Osteocyte (in vitro differentiated cells): ENCODE measurements around the gene BCL2A1. TPM values are rescaled to one million over a fixed set of nuclear protein-coding genes. Genes with fewer than 3 reads are reported as not detected.

Source experiments
- DNase-seq: peaks from one replicate; pipeline ENCODE4 v3.0.0; 2021; ENCODE audit warnings: mixed read lengths; ENCODE audit not compliant: unreplicated experiment; ENCODE audit errors: extremely low spot score
- H3K27ac Mint-ChIP-seq: one replicate; pipeline ENCODE4 v1.8.0; 2021; ENCODE audit warnings: mild to moderate bottlenecking, mixed read lengths; ENCODE audit not compliant: unreplicated experiment
- H3K27me3 Mint-ChIP-seq: one replicate; pipeline ENCODE4 v1.8.0; 2021; ENCODE audit warnings: mixed read lengths; ENCODE audit not compliant: unreplicated experiment
- H3K36me3 Mint-ChIP-seq: one replicate; pipeline ENCODE4 v1.8.0; 2021; ENCODE audit warnings: mixed read lengths; ENCODE audit not compliant: unreplicated experiment
- H3K4me1 Mint-ChIP-seq: one replicate; pipeline ENCODE4 v1.8.0; 2021; ENCODE audit warnings: mixed read lengths; ENCODE audit not compliant: unreplicated experiment
- H3K4me3 Mint-ChIP-seq: one replicate; pipeline ENCODE4 v1.8.0; 2021; ENCODE audit warnings: mild to moderate bottlenecking, moderate library complexity, mixed read lengths; ENCODE audit not compliant: unreplicated experiment
- H3K9me3 Mint-ChIP-seq: one replicate; pipeline ENCODE4 v1.8.0; 2021; ENCODE audit warnings: mixed read lengths; ENCODE audit not compliant: unreplicated experiment
- total RNA-seq: library from RNA; stranded (reverse); gene quantifications from 2 replicates; pipeline ENCODE4 v1.2.1, GENCODE V29; 2021
- TF ChIP-seq, protein P1 (sequence below): fragments of 200-600 bp; sonication (generic); IDR thresholded peaks from 2 replicates; pipeline ENCODE4 v1.5.0; 2021; ENCODE audit warnings: antibody characterized with exemption, mild to moderate bottlenecking, moderate library complexity

Gene BCL2A1
- total RNA-seq, 1 donor from 2014 or later, result not detected

DNA sequence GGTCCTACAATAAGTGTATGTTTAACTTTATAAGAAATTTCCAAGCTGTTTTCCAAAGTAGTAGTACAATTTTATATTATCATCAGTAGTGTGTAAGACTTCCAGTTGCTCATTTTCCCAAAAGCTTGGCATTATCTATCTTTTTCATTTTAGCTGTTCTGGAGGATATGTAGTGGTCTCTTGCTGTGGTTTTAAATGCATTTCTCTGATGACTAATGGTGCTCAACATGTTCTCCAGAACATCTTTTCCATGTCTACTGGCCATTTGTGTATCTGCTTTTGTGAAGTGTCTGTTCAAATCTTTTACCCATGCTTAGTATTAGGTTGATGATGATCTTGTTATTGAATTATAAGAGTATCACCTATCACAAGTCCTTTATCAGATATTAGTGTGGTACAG lies 13.3 kb downstream of the BCL2A1 start:
- TF ChIP-seq, protein P1, sequence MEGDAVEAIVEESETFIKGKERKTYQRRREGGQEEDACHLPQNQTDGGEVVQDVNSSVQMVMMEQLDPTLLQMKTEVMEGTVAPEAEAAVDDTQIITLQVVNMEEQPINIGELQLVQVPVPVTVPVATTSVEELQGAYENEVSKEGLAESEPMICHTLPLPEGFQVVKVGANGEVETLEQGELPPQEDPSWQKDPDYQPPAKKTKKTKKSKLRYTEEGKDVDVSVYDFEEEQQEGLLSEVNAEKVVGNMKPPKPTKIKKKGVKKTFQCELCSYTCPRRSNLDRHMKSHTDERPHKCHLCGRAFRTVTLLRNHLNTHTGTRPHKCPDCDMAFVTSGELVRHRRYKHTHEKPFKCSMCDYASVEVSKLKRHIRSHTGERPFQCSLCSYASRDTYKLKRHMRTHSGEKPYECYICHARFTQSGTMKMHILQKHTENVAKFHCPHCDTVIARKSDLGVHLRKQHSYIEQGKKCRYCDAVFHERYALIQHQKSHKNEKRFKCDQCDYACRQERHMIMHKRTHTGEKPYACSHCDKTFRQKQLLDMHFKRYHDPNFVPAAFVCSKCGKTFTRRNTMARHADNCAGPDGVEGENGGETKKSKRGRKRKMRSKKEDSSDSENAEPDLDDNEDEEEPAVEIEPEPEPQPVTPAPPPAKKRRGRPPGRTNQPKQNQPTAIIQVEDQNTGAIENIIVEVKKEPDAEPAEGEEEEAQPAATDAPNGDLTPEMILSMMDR, result no peak
- Mint-ChIP-seq H3K36me3 (no peaks in the 10 kb centered on the region), H3K4me3 (no peak overlapping the region), H3K4me1 (no peaks in the 10 kb centered on the region), H3K27me3 (peaks cover 6% of the 10 kb centered on the region), H3K9me3 (no peaks in the 10 kb centered on the region), H3K27ac (no peak overlapping the region)
- no peak for DNase-seq

- DNase-seq, result no peak
Measured at GRCh38 chr15:79956354-79956939, 14.5 kb downstream of the BCL2A1 start.

DNA sequence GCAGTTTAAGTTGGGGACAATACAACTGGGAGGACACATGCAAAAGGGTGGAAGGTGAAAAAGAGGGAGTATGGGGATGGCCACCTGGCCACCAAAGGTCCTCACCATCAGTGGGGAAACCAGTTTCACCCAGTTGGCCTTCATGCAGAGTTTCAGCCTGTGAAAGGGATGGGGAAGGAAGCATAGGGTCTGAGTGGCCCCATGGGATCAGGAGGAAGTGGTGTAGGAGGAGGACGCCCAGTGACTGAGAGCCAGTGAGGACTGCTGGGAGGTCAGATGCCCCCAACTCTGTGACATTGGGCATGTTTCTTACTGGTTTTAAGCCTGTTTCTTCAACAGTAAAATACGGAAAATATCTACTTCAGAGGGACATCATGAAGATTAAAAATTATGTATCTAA lies 16.3 kb downstream of the BCL2A1 start:
- TF ChIP-seq, protein P1, result no peak
- H3K9me3 Mint-ChIP-seq, result no peaks in the 10 kb centered on the region
- no peak overlapping the region for H3K4me3 Mint-ChIP-seq
- DNase-seq, result no peak
- H3K27ac Mint-ChIP-seq, result no peak overlapping the region
- H3K36me3 Mint-ChIP-seq, result no peaks in the 10 kb centered on the region
- no peaks in the 10 kb centered on the region for H3K4me1 Mint-ChIP-seq
- H3K27me3 Mint-ChIP-seq, result peaks cover 11% of the 10 kb centered on the region

More at GRCh38 chr15:79956354-79956939, 14.5 kb downstream of the BCL2A1 start:
- no peaks in the 10 kb centered on the region for H3K36me3 Mint-ChIP-seq
- H3K27me3 Mint-ChIP-seq, result peaks cover 11% of the 10 kb centered on the region
- TF ChIP-seq, protein P1, result no peak
- H3K9me3 Mint-ChIP-seq, result no peaks in the 10 kb centered on the region
- H3K4me1 Mint-ChIP-seq, result no peaks in the 10 kb centered on the region
- H3K4me3 Mint-ChIP-seq, result no peak overlapping the region
- H3K27ac Mint-ChIP-seq, result no peak overlapping the region

DNA sequence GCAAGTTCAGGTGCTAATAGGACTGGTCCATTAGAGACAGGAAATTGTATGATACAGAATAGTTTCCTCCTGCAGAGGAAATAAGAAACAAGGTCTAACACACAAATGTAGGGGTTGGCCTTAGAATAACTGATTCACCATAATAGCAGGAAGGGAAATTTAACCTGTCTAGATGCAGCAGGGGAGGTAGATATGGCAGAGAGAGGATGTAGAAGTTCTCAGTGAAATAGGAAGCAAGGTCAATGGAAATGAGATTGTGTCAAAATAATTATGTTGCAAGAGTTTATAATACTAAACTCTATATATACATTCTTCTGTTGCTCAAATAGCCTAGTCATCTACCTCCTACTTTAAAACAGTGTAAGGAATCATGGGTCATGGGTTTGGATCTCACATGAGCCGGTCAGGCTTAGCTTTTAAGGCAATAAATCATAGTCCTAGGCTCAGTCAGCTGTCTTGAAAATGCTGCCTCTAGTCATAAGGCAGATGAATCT lies 17.0 kb downstream of the BCL2A1 start:
- peaks cover 11% of the 10 kb centered on the region for H3K27me3 Mint-ChIP-seq
- TF ChIP-seq, protein P1, result no peak
- no peak for DNase-seq
- H3K9me3 Mint-ChIP-seq, result no peaks in the 10 kb centered on the region
- no peaks in the 10 kb centered on the region for H3K36me3 Mint-ChIP-seq
- no peaks in the 10 kb centered on the region for H3K4me1 Mint-ChIP-seq
- no peak overlapping the region for H3K4me3 Mint-ChIP-seq
- H3K27ac Mint-ChIP-seq, result no peak overlapping the region

- Mint-ChIP-seq H3K36me3 (no peaks in the 10 kb centered on the region), H3K4me3 (no peak overlapping the region), H3K27ac (no peak overlapping the region), H3K27me3 (peaks cover 11% of the 10 kb centered on the region), H3K9me3 (no peaks in the 10 kb centered on the region), H3K4me1 (no peaks in the 10 kb centered on the region)
- TF ChIP-seq, protein P1, result no peak
- DNase-seq, result no peak
Measured at GRCh38 chr15:79952329-79952728, 18.7 kb downstream of the BCL2A1 start.
